ENCODE data around the gene TFB1M.

TFB1M gene

DNA sequence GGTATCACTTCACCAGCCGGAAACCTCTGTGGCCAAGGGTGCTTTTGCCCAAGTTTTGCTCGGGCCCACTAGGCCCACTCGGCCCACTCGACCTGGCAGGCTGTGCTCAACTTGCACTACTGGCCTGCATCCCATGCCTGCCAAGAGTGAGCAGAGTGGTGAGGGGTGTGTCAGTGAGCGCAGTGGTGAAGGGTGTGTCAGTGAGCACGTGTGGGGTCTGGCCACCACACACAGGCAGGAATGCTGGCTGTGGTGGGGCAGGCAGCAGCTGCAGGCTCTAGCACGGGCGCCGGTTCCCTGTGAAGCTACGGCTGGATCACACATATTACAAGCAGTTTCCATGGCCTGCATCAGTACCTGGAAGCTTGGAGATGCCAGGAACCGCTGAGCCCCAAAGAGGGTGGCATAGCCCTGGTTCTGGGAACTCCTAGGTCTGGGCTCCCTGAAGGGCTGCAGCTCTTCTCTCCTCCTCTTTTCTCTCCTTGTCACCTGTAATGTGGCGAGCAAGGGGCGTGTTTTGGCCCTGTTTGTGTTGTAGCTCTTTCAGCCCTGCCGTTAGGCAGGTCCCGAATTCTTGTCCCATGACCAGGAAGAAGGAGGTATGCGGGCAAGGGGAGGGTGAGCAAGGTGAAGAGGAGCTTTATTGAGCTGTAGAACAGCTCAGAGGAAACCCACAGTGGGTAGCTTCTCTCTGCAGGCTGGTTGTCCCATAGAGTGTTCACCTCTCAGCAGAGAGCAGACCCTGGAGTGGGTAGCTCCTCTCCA lies 101.5 kb downstream of the TFB1M start:
- no peak for DNase-seq (ENCODE audit: low spot score)
- POLR2A ChIA-PET (ENCODE audit: low non-redundant PET): no interaction called here
- CTCF ChIA-PET: interaction anchor here (0.5 to 0.6 kb wide), 2 partner anchors 25 to 1819 kb away, joined by 3 read pairs; no protein-coding TSS in a partner anchor
- TF ChIP-seq, protein P1, sequence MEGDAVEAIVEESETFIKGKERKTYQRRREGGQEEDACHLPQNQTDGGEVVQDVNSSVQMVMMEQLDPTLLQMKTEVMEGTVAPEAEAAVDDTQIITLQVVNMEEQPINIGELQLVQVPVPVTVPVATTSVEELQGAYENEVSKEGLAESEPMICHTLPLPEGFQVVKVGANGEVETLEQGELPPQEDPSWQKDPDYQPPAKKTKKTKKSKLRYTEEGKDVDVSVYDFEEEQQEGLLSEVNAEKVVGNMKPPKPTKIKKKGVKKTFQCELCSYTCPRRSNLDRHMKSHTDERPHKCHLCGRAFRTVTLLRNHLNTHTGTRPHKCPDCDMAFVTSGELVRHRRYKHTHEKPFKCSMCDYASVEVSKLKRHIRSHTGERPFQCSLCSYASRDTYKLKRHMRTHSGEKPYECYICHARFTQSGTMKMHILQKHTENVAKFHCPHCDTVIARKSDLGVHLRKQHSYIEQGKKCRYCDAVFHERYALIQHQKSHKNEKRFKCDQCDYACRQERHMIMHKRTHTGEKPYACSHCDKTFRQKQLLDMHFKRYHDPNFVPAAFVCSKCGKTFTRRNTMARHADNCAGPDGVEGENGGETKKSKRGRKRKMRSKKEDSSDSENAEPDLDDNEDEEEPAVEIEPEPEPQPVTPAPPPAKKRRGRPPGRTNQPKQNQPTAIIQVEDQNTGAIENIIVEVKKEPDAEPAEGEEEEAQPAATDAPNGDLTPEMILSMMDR (conservative IDR thresholded peaks at IDR 0.05; ENCODE audit: low read depth): no peak
- H3K27ac ChIP-seq: no peak overlapping the region

DNA sequence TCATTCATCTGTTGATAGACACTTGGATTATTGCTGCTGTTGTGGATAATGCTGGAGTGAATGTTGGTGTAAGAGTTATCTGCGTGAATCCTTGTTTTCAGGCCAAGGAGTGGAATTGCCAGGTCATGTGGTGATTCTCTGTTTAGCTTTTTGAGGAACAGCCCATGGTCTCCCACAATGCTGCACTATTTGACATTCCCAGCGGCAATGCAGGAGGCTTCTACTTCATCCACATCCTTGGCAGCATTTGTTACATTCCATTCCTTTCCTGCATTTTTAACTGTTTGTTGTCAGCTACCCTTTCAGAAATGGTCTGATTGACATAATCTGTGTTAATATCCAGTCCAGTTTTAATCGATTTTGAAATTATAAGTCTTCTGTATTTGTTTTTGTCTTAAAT lies 102.2 kb downstream of the TFB1M start:
- TF ChIP-seq, protein P1 (conservative IDR thresholded peaks at IDR 0.05; ENCODE audit: low read depth): no peak
- no peak for DNase-seq (ENCODE audit: low spot score)
- POLR2A ChIA-PET (ENCODE audit: low non-redundant PET): no interaction called here
- no peak overlapping the region for H3K27ac ChIP-seq
- CTCF ChIA-PET: interaction anchor here (0.6 kb wide), 1 partner anchor 24 kb away, joined by 3 read pairs; no protein-coding TSS in a partner anchor

DNA sequence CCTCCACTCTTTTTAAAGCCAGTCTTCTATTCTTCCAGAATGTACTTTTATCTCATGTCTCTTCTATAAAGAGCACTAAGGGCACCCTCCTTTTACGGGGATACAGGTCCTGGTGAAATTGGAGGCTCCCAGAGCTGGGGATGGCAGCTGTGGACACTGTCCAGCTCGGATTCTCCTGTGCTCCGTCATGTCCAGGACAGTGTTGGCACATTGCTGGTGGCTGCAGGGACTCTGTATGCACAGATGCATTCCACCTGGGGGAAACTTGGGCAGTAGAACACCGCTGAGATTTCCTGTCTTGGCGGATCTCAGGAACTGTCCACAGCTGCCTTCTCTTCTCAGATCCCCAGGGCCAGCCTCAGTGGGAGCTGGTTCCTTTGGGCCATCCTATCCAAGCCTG lies 107.1 kb downstream of the TFB1M start:
- CTCF ChIA-PET: interaction anchor here (0.5 kb wide), 1 partner anchor 120 kb away, joined by 3 read pairs; no protein-coding TSS in a partner anchor
- no peak for DNase-seq (ENCODE audit: low spot score)
- POLR2A ChIA-PET (ENCODE audit: low non-redundant PET): no interaction called here
- H3K27ac ChIP-seq: no peak overlapping the region
- TF ChIP-seq, protein P1 (conservative IDR thresholded peaks at IDR 0.05; ENCODE audit: low read depth): no peak

Measured in RWPE1 (cell line).